HCT116 (cell line): ENCODE results near the gene CALR3.

Experiments used
- CTCF ChIP-seq, 3 experiments: fragments of 200-600 bp in 1 of 3; sonication (generic) in 1 of 3; IDR thresholded peaks in 2 of 3; conservative IDR thresholded peaks in 1 of 3; 2 replicates each; pipeline ENCODE4 v1.5.1; 2012 to 2017; ENCODE audit warnings: low read depth in 2 of 3, low read length in 2 of 3, antibody characterized with exemption in 1 of 3, borderline replicate concordance in 1 of 3, control low read depth in 1 of 3, mild to moderate bottlenecking in 1 of 3, mixed read lengths in 1 of 3, mixed run types in 1 of 3, moderate library complexity in 1 of 3; ENCODE audit not compliant: insufficient read depth in 1 of 3
- POLR2A ChIP-seq: IDR thresholded peaks from 2 replicates; pipeline ENCODE4 v1.7.0; 2011; ENCODE audit warnings: borderline replicate concordance; ENCODE audit not compliant: insufficient read depth, insufficient read length; ENCODE audit errors: extremely low read depth

DNA sequence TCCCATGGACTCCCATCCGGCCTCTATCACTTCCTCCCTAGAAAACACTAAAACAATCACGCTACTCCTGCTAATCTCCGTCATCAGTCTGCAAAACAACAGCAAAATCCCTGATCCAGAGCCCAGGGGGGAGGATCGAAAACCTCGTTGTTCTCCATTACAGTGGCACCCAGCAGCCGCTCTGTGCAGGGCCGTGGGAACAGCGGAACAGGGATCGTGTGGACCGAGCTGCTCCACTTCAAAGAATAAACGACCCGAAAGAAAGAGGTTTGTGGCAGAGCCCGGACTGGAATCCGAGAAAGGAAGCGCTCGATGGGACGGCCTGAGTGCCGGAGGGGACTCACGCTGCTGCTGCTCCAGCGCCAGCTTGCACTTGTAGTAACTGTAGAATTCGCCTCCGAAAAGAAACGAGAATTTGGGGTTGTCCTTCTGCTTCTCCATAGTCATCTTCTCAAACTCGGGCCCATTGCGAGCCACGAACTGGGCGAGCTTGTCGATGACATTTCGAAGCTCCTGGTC is 45.6 kb upstream of the CALR3 start:
- TF ChIP-seq POLR2A (no peak), CTCF (IDR thresholded peaks at IDR 0.05 in 2 of 3, conservative IDR thresholded peaks at IDR 0.05 in 1 of 3; ENCODE audit: borderline replicate concordance in 1 of 3, insufficient read depth in 1 of 3, low read depth in 2 of 3, low read length in 2 of 3) (no peak)
